ENCODE data around the gene SEPTIN7.

The SEPTIN7 gene

DNA sequence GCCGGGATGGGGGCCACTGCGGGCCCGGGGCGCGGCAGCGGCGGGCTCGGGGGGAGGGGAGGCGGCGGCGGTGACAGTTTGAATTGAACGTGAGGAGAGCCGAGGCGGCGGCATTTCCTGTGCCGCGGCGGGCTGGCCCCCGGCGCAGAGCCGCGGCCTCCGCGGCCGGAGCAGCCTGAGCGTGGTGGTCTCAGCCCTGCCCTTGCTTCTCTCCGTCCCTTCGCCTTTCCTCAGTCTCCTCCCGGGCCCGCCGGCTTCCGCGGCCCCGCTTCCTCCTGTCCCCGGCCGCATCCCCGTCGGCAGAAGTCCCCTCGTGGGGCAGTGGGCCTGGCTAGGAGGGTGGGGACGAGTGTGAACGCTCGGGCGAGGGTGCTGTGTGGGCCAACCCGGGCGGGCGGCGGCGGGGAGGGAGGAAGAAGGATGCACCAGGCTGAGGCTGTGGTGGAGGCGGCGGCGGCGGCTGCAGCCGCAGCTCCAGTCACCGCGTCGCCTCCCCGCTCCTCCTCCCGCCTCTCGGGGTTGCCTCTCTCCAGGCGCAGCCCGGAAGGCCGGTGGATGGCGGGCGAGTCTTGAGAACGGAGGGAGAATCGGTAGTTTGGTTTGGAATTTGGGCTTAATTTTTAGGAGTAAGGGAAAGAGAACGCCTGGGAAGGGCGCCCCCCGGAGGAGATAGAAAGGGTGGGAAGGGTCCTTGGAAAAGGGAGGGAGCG, 690 bp downstream of the SEPTIN7 start:
- TF ChIP-seq, protein P1, sequence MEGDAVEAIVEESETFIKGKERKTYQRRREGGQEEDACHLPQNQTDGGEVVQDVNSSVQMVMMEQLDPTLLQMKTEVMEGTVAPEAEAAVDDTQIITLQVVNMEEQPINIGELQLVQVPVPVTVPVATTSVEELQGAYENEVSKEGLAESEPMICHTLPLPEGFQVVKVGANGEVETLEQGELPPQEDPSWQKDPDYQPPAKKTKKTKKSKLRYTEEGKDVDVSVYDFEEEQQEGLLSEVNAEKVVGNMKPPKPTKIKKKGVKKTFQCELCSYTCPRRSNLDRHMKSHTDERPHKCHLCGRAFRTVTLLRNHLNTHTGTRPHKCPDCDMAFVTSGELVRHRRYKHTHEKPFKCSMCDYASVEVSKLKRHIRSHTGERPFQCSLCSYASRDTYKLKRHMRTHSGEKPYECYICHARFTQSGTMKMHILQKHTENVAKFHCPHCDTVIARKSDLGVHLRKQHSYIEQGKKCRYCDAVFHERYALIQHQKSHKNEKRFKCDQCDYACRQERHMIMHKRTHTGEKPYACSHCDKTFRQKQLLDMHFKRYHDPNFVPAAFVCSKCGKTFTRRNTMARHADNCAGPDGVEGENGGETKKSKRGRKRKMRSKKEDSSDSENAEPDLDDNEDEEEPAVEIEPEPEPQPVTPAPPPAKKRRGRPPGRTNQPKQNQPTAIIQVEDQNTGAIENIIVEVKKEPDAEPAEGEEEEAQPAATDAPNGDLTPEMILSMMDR (IDR thresholded peaks at IDR 0.05; ENCODE audit: low read length, missing control alignments), result peak; percentile 66
- peak; percentile 77 for DNase-seq (ENCODE audit: low read depth)

GRCh38 chr7:35802102-35802466, 1.2 kb downstream of the SEPTIN7 start:
- peak overlapping the region; percentile 80 for H3K4me3 ChIP-seq (replicated peaks; ENCODE audit: low read depth, low read length)
- DNase-seq (ENCODE audit: low read depth), result no peak
- TF ChIP-seq, protein P1 (IDR thresholded peaks at IDR 0.05; ENCODE audit: low read length, missing control alignments), result no peak

More for the DNA sequence above, 690 bp downstream of the SEPTIN7 start:
- H3K4me3 ChIP-seq (replicated peaks; ENCODE audit: low read depth, low read length), result peak overlapping the region; percentile 80

- peak overlapping the region; percentile 80 for H3K4me3 ChIP-seq (replicated peaks; ENCODE audit: low read depth, low read length)
- TF ChIP-seq, protein P1 (IDR thresholded peaks at IDR 0.05; ENCODE audit: low read length, missing control alignments), result no peak
- DNase-seq (ENCODE audit: low read depth), result no peak
Measured at GRCh38 chr7:35802649-35803048, 1.8 kb downstream of the SEPTIN7 start.

- TF ChIP-seq, protein P1 (IDR thresholded peaks at IDR 0.05; ENCODE audit: low read length, missing control alignments), result no peak
- no peak overlapping the region for H3K4me3 ChIP-seq (replicated peaks; ENCODE audit: low read depth, low read length)
- no peak for DNase-seq (ENCODE audit: low read depth)
Measured at GRCh38 chr7:35804231-35804970, 3.5 kb downstream of the SEPTIN7 start.

- no peak overlapping the region for H3K4me3 ChIP-seq (replicated peaks; ENCODE audit: low read depth, low read length)
- TF ChIP-seq, protein P1 (IDR thresholded peaks at IDR 0.05; ENCODE audit: low read length, missing control alignments), result no peak
- DNase-seq (ENCODE audit: low read depth), result peak; percentile 39
Measured at GRCh38 chr7:35805876-35806275, 5.0 kb downstream of the SEPTIN7 start.

DNA sequence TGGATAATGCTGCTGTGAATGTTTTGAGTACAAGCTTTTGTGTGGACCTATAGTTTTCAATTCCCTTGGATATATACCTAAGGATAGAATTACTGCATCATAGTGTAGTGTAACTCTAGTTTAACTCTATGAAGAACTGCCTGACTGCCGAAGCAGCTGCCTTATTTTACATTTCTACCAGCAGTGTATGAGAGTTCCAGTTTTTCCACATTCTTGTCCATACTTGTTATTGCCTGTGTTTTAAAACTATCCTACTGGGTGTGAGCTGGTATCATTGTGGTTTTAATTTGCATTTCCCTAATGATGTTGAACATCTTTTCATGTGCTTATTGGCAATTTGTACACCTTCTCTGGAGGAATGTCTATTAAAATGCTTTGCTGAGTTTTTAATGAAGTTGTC, 15.7 kb downstream of the SEPTIN7 start:
- no peak for DNase-seq (ENCODE audit: low read depth)
- TF ChIP-seq, protein P1 (IDR thresholded peaks at IDR 0.05; ENCODE audit: low read length, missing control alignments), result no peak
- no peak overlapping the region for H3K4me3 ChIP-seq (replicated peaks; ENCODE audit: low read depth, low read length)
